Measurements from ENCODE around the gene FAU.

Gene FAU

GRCh38 chr11:65102142-65103095 lies 19.5 kb downstream of the FAU start:
- peaks cover 23% of the 10 kb centered on the region for H3K4me1 ChIP-seq (ENCODE audit: control insufficient read depth, insufficient read depth, low read length)
- ChIA-PET POLR2A (interaction anchor here (0.7 to 4.1 kb wide), 7 partner anchors 10 to 160 kb away, joined by 3 to 12 read pairs (median 4); partner anchors contain the start of genes CDCA5, FAU, MRPL49 and POLA2), CTCF (interaction anchor here (0.6 to 8.8 kb wide), 5 partner anchors 10 to 119 kb away, joined by 3 to 110 read pairs (median 4); partner anchors contain the start of gene TM7SF2)
- H3K27ac ChIP-seq (ENCODE audit: extremely low read depth, low read depth, low read length), result peak overlapping the region; percentile 61
- no peaks in the 10 kb centered on the region for H3K9me3 ChIP-seq (ENCODE audit: control insufficient read depth, insufficient read depth, low read depth, low read length)
- H3K36me3 ChIP-seq (ENCODE audit: control insufficient read depth in 2 of 2, insufficient read depth in 1 of 2, low read length in 2 of 2), result peaks cover 0 to 17% of the 10 kb centered on the region in 2 experiments; a peak in 2 of 3 replicates
- no peak overlapping the region for H3K4me3 ChIP-seq (ENCODE audit: low read depth, low read length)
- TF ChIP-seq ZNF146 (tag by site-specific recombination; IDR thresholded peaks at IDR 0.05), result peak; percentile 28; the same call in 1 of the 2 replicates
- no peak for TF ChIP-seq ZNF654 (tag by site-specific recombination; IDR thresholded peaks at IDR 0.05; ENCODE audit: low read depth)
- peak; percentile 60; the same call in 1 of the 2 replicates for TF ChIP-seq SCRT1 (tag by site-specific recombination; IDR thresholded peaks at IDR 0.05; ENCODE audit: borderline replicate concordance)
- no peak for TF ChIP-seq ZNF350 (tag by site-specific recombination; IDR thresholded peaks at IDR 0.05)
- TF ChIP-seq ZNF501 (tag by site-specific recombination; IDR thresholded peaks at IDR 0.05), result 0 out of 2 replicates have a peak, but pooled peaks have one; percentile 26
- peak; percentile 66; the same call in 1 of the 2 replicates for TF ChIP-seq BCL11B (tag by site-specific recombination; IDR thresholded peaks at IDR 0.05; ENCODE audit: low read depth)
- no peak for TF ChIP-seq ZNF362 (tag by site-specific recombination; IDR thresholded peaks at IDR 0.05)
- TF ChIP-seq ZNF157 (tag by site-specific recombination; IDR thresholded peaks at IDR 0.05), result no peak
- no peak for TF ChIP-seq ZNF132 (tag by site-specific recombination; IDR thresholded peaks at IDR 0.05; ENCODE audit: borderline replicate concordance)
- TF ChIP-seq PBX3 (CRISPR knock-in tag; IDR thresholded peaks at IDR 0.05), result no peak
- TF ChIP-seq ZNF529 (tag by site-specific recombination; IDR thresholded peaks at IDR 0.05; ENCODE audit: insufficient replicate concordance), result no peak
- TF ChIP-seq ZBTB49 (tag by site-specific recombination; IDR thresholded peaks at IDR 0.05; ENCODE audit: low read depth), result no peak
- TF ChIP-seq RBAK (tag by site-specific recombination; IDR thresholded peaks at IDR 0.05), result no peak
- TF ChIP-seq ZFP37 (tag by site-specific recombination; IDR thresholded peaks at IDR 0.05), result no peak
- TF ChIP-seq ZBTB21 (tag by site-specific recombination; IDR thresholded peaks at IDR 0.05), result no peak
- TF ChIP-seq ZNF623 (tag by site-specific recombination; IDR thresholded peaks at IDR 0.05), result no peak
- no peak for TF ChIP-seq ELK4 (IDR thresholded peaks at IDR 0.05; ENCODE audit: borderline replicate concordance, low read depth, low read length)
- TF ChIP-seq ZNF292 (tag by site-specific recombination; IDR thresholded peaks at IDR 0.05; ENCODE audit: borderline replicate concordance, low read depth), result no peak
- TF ChIP-seq ZNF140 (tag by site-specific recombination; IDR thresholded peaks at IDR 0.05), result no peak
- TF ChIP-seq ZNF626 (tag by site-specific recombination; IDR thresholded peaks at IDR 0.05), result no peak
- peak; percentile 37; the same call in 1 of the 2 replicates for TF ChIP-seq ZBTB6 (tag by site-specific recombination; IDR thresholded peaks at IDR 0.05)
- TF ChIP-seq GLI4 (tag by site-specific recombination; IDR thresholded peaks at IDR 0.05), result no peak
- TF ChIP-seq ZSCAN4 (tag by site-specific recombination; IDR thresholded peaks at IDR 0.05), result no peak
- no peak for TF ChIP-seq ZNF37A (tag by site-specific recombination; IDR thresholded peaks at IDR 0.05)
- no peak for TF ChIP-seq ZNF510 (tag by site-specific recombination; IDR thresholded peaks at IDR 0.05; ENCODE audit: insufficient replicate concordance)
- TF ChIP-seq SP2 (tag by site-specific recombination; IDR thresholded peaks at IDR 0.05), result no peak
- no peak for TF ChIP-seq ZNF621 (tag by site-specific recombination; IDR thresholded peaks at IDR 0.05)

Measured in HEK293 (cell line).